Naive thymus-derived CD8-positive, alpha-beta T cell (primary cell): ENCODE measurements around the gene MAPK12. TPM values are rescaled to one million over a fixed set of nuclear protein-coding genes. Genes with fewer than 3 reads are reported as not detected.
"Not testable (repeated sequence)": the region's sequence is repeated elsewhere in the genome, so short reads cannot be mapped to it uniquely, and the experiment has no call there.

Experiments used
- ATAC-seq, 2 donors: fragments of 150-1000 bp; cut with Tn5 transposase in 1 of 2; sonication (Bioruptor Pico), chemical (Tn5 transposase) in 1 of 2; 1 replicate in 1 of 2; 2 replicates in 1 of 2; pipeline ENCODE4 v1.10.0; 2021; ENCODE audit warnings: mild to moderate bottlenecking in 2 of 2, moderate library complexity in 2 of 2
- POLR2A ChIA-PET: fragments of 350-600 bp; sonication (Branson Sonifier 250); formaldehyde crosslinking; loops from one replicate; lab custom pipeline; 2021; ENCODE audit warnings: antibody characterized with exemption; lab: Charles Lee
- DNase-seq, 10 donors: peaks; one replicate each; pipeline versions ENCODE4 v3.0.0 to v3.0.0-alpha.2; 2020 to 2022
- H3K27ac Mint-ChIP-seq, 10 donors: one replicate each; pipeline ENCODE4 v1.8.0; 2020 to 2022; ENCODE audit warnings: mild to moderate bottlenecking in 10 of 10, mixed read lengths in 10 of 10, moderate library complexity in 4 of 10, inconsistent platforms in 1 of 10
- H3K27me3 Mint-ChIP-seq, 5 donors: one replicate each; pipeline ENCODE4 v1.8.0; 2021 to 2022; ENCODE audit warnings: mixed read lengths in 5 of 5
- H3K36me3 Mint-ChIP-seq, 3 donors: one replicate each; pipeline ENCODE4 v1.8.0; 2020 to 2022; ENCODE audit warnings: mixed read lengths in 3 of 3, mild to moderate bottlenecking in 2 of 3, inconsistent platforms in 1 of 3
- H3K4me1 Mint-ChIP-seq, 4 donors: one replicate each; pipeline ENCODE4 v1.8.0; 2021 to 2022; ENCODE audit warnings: mixed read lengths in 4 of 4
- H3K4me3 Mint-ChIP-seq, 10 donors: one replicate each; pipeline ENCODE4 v1.8.0; 2020 to 2022; ENCODE audit warnings: mild to moderate bottlenecking in 10 of 10, mixed read lengths in 10 of 10, moderate library complexity in 6 of 10, inconsistent platforms in 1 of 10
- H3K9me3 Mint-ChIP-seq, 9 donors: one replicate each; pipeline ENCODE4 v1.8.0; 2020 to 2022; ENCODE audit warnings: mixed read lengths in 9 of 9, mild to moderate bottlenecking in 3 of 9, inconsistent platforms in 1 of 9, moderate library complexity in 1 of 9
- polyA plus RNA-seq, 3 donors: library from polyadenylated mRNA; unstranded; fragments of 300-500 nt; fragmentation: Illumina TruSeq; gene quantifications; one replicate each; pipeline ENCODE4 v1.2.3, GENCODE V29; 2021
- total RNA-seq, 8 experiments: library from RNA in 2 of 8; stranded (reverse) in 2 of 8; gene quantifications; one replicate each; pipeline ENCODE4 v1.2.3 and lab custom pipeline; 2021 to 2026

MAPK12 gene
- total and polyA plus RNA-seq, 5 experiments from 2014 or later: 0.02 to 2.9 (median 1.1) TPM; not detected in 1

DNA sequence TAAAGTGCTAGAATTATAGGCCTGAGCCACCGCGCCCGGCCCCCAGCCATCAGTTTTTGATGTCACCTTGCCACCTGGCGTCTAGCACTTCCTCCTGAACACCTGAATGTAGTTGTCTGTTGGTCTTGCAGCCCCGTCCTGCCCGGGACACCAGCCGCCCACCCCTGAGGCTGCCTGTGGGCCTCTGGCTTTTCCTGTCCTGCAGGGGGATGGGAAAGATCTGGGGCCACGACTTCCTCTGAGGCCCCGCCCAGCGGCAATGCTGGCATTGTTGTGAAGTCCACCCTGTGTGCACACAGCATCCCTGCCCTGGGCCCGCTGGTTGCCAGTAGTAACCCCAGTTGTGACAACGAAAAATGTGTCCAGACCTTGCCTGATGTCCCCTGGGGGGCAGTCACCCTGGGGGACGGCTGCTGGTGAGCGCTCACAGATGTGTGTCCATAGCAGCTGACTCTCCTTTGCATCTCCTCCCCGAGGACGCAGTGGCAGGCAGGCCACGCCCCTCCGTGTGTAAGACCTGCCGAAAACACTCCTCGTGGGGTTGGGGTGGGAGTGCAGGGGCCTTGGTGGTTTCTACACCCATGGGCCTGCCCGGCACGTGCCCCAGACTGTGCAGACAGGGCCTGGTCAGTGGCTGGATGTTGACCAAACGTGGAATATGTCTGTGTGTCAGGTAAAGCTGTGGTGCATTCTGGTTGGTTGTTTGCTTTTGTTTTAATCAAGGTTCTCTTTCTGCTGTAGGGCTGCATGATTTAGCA lies 53.9 kb downstream of the MAPK12 start:
- peak overlapping the region in 4 of 10 donors; percentile 9 to 76 (median 32) for H3K27ac Mint-ChIP-seq
- no peaks in the 10 kb centered on the region for H3K9me3 Mint-ChIP-seq
- POLR2A ChIA-PET: interaction anchor here (0.9 to 1.5 kb wide), 2 partner anchors 13 to 44 kb away, joined by 3 to 4 read pairs; partner anchors contain the start of gene HDAC10
- no peaks in the 10 kb centered on the region for H3K27me3 Mint-ChIP-seq
- ATAC-seq (no peak), DNase-seq (no peak)
- H3K4me1 Mint-ChIP-seq: peaks cover 13 to 48% (median 30%) of the 10 kb centered on the region in 4 donors
- H3K36me3 Mint-ChIP-seq: peaks cover 2 to 49% (median 5%) of the 10 kb centered on the region in 3 donors
- H3K4me3 Mint-ChIP-seq: no peak overlapping the region

- POLR2A ChIA-PET: interaction anchor here (0.6 to 1.5 kb wide), 3 partner anchors 12 to 45 kb away, joined by 3 to 4 read pairs (median 4); partner anchors contain the start of gene HDAC10
- Mint-ChIP-seq H3K36me3 (peaks cover 2 to 43% (median 4%) of the 10 kb centered on the region in 3 donors), H3K4me1 (peaks cover 14 to 51% (median 37%) of the 10 kb centered on the region in 4 donors), H3K27me3 (no peaks in the 10 kb centered on the region), H3K9me3 (no peaks in the 10 kb centered on the region), H3K4me3 (peak overlapping the region in 1 of 10 donors; percentile 45), H3K27ac (peak overlapping the region in 2 of 10 donors; percentile 25 to 62)
- DNase-seq (peak in 1 of 10 donors; percentile 58), ATAC-seq (no peak)
Observed at GRCh38 chr22:50206599-50206998, 54.9 kb downstream of the MAPK12 start.

- peak overlapping the region in 2 of 10 donors; percentile 22 to 62 for H3K27ac Mint-ChIP-seq
- ATAC-seq (no peak), DNase-seq (no peak)
- POLR2A ChIA-PET: interaction anchor here (0.6 to 1.5 kb wide), 5 partner anchors 11 to 57 kb away, joined by 3 to 4 read pairs (median 3); partner anchors contain the start of gene HDAC10
- H3K27me3 Mint-ChIP-seq: no peaks in the 10 kb centered on the region
- H3K36me3 Mint-ChIP-seq: peaks cover 2 to 39% (median 4%) of the 10 kb centered on the region in 3 donors
- peaks cover 14 to 47% (median 37%) of the 10 kb centered on the region in 4 donors for H3K4me1 Mint-ChIP-seq
- H3K9me3 Mint-ChIP-seq: no peaks in the 10 kb centered on the region
- no peak overlapping the region for H3K4me3 Mint-ChIP-seq
Observed at GRCh38 chr22:50205781-50206569, 55.5 kb downstream of the MAPK12 start.

- not testable (repeated sequence) for H3K4me3 Mint-ChIP-seq, ATAC-seq, DNase-seq, H3K27me3 Mint-ChIP-seq, H3K9me3 Mint-ChIP-seq
- Mint-ChIP-seq H3K27ac (peak overlapping the region in 7 of 10 donors; percentile 15 to 87 (median 44)), H3K36me3 (peaks cover 2 to 36% (median 4%) of the 10 kb centered on the region in 3 donors), H3K4me1 (peaks cover 14 to 45% (median 37%) of the 10 kb centered on the region in 4 donors)
- POLR2A ChIA-PET: interaction anchor here (0.7 to 0.9 kb wide), 2 partner anchors 13 to 56 kb away, joined by 3 read pairs; no protein-coding TSS in a partner anchor
Observed at GRCh38 chr22:50204998-50205397, 56.5 kb downstream of the MAPK12 start.

DNA sequence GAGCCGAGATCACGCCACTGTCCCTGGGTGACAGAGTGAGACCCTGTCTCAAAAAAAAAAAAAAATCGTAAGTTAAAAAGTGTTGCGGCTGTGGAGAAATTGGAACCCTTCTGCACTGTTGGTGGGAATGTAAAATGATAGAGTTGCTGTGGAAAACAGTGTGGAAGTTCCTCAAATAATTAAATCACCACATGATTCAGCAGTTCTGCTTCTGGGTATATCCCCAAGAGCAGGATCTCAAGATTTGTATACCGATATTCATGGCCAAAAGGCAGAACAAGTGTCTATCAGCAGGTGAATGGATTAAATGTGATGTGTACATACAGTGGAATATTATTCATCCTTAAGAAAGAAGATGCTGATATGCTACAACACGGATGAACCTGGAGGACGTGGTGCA lies 56.9 kb downstream of the MAPK12 start:
- H3K27ac Mint-ChIP-seq: peak overlapping the region in 4 of 10 donors; percentile 19 to 87 (median 44)
- peaks cover 0 to 32% (median 0%) of the 10 kb centered on the region in 3 donors for H3K36me3 Mint-ChIP-seq
- no peak overlapping the region for H3K4me3 Mint-ChIP-seq
- POLR2A ChIA-PET: interaction anchor here (0.9 kb wide), 1 partner anchor 12 kb away, joined by 3 read pairs; no protein-coding TSS in a partner anchor
- ATAC-seq (no peak), DNase-seq (no peak)
- no peaks in the 10 kb centered on the region for H3K9me3 Mint-ChIP-seq
- peaks cover 11 to 45% (median 36%) of the 10 kb centered on the region in 4 donors for H3K4me1 Mint-ChIP-seq
- no peaks in the 10 kb centered on the region for H3K27me3 Mint-ChIP-seq

- H3K4me3 Mint-ChIP-seq: peak overlapping the region in 5 of 10 donors; percentile 10 to 69 (median 12)
- peaks cover 0 to 29% (median 0%) of the 10 kb centered on the region in 3 donors for H3K36me3 Mint-ChIP-seq
- no peak for DNase-seq
- POLR2A ChIA-PET: no interaction called here
- peaks cover 11 to 46% (median 38%) of the 10 kb centered on the region in 4 donors for H3K4me1 Mint-ChIP-seq
- no peak overlapping the region for H3K27ac Mint-ChIP-seq
- no peaks in the 10 kb centered on the region for H3K27me3 Mint-ChIP-seq
- ATAC-seq: no peak
- no peaks in the 10 kb centered on the region for H3K9me3 Mint-ChIP-seq
Observed at GRCh38 chr22:50203288-50203687, 58.2 kb downstream of the MAPK12 start.

Other genes starting within 250 kb of the MAPK12 start
- not detected for gene IL17REL, start 248.9 kb downstream of the MAPK12 start, total RNA-seq
- not detected for gene IL17REL, start 248.9 kb downstream of the MAPK12 start, polyA plus RNA-seq
- gene TTLL8, start 203.4 kb downstream of the MAPK12 start, total RNA-seq: not detected
- gene TTLL8, start 203.4 kb downstream of the MAPK12 start, polyA plus RNA-seq: not detected
- under 1 TPM; 0.16 to 0.36 TPM for gene MLC1, start 176.3 kb downstream of the MAPK12 start, total RNA-seq
- gene MLC1, start 176.3 kb downstream of the MAPK12 start, polyA plus RNA-seq: 1 to 10 TPM in 1 of 3 donors, under 1 TPM in 2; 0.12 to 1.8 (median 0.34) TPM
- gene MOV10L1, start 171.7 kb downstream of the MAPK12 start, total RNA-seq: not detected
- not detected for gene MOV10L1, start 171.7 kb downstream of the MAPK12 start, polyA plus RNA-seq
- under 1 TPM; 0.25 to 0.26 TPM for gene PANX2, start 91.0 kb downstream of the MAPK12 start, total RNA-seq
- gene PANX2, start 91.0 kb downstream of the MAPK12 start, polyA plus RNA-seq: not detected
- 100 to 1,000 TPM; 103 to 113 TPM for gene TRABD, start 75.8 kb downstream of the MAPK12 start, total RNA-seq
- gene TRABD, start 75.8 kb downstream of the MAPK12 start, polyA plus RNA-seq: 10 to 100 TPM; 28.7 to 46.7 (median 31.2) TPM
- gene SELENOO, start 60.7 kb downstream of the MAPK12 start, total RNA-seq: 10 to 100 TPM; 40.3 to 42.4 TPM
- 1 to 10 TPM; 3.1 to 8.8 (median 5.2) TPM for gene SELENOO, start 60.7 kb downstream of the MAPK12 start, polyA plus RNA-seq
- gene TUBGCP6, start 16.7 kb downstream of the MAPK12 start, total RNA-seq: 100 to 1,000 TPM; 153 to 156 TPM
- gene TUBGCP6, start 16.7 kb downstream of the MAPK12 start, polyA plus RNA-seq: 10 to 100 TPM in 2 of 3 donors, 1 to 10 TPM in 1; 9.3 to 25.2 (median 17.3) TPM
- 100 to 1,000 TPM; 107 to 114 TPM for gene HDAC10, start 10.4 kb downstream of the MAPK12 start, total RNA-seq
- gene HDAC10, start 10.4 kb downstream of the MAPK12 start, polyA plus RNA-seq: 1 to 10 TPM; 5.4 to 7.8 (median 6.4) TPM
- 1 to 10 TPM in 1 of 2 experiments, under 1 TPM in 1; 0.86 to 1.2 TPM for gene MAPK11, start 8.7 kb upstream of the MAPK12 start, total RNA-seq
- under 1 TPM; 0.13 to 0.24 (median 0.16) TPM for gene MAPK11, start 8.7 kb upstream of the MAPK12 start, polyA plus RNA-seq
- 10 to 100 TPM; 14.3 to 16.7 TPM for gene PLXNB2, start 46.0 kb upstream of the MAPK12 start, total RNA-seq
- 1 to 10 TPM in 2 of 3 donors, under 1 TPM in 1; 0.72 to 4.1 (median 1.1) TPM for gene PLXNB2, start 46.0 kb upstream of the MAPK12 start, polyA plus RNA-seq
- gene DENND6B, start 65.3 kb upstream of the MAPK12 start, total RNA-seq: 1 to 10 TPM; 7.0 to 9.1 TPM
- 1 to 10 TPM in 2 of 3 donors, under 1 TPM in 1; 0.53 to 1.1 (median 1.0) TPM for gene DENND6B, start 65.3 kb upstream of the MAPK12 start, polyA plus RNA-seq
- 100 to 1,000 TPM in 1 of 2 experiments, 10 to 100 TPM in 1; 93.3 to 104 TPM for gene PPP6R2, start 81.6 kb upstream of the MAPK12 start, total RNA-seq
- gene PPP6R2, start 81.6 kb upstream of the MAPK12 start, polyA plus RNA-seq: 10 to 100 TPM; 13.3 to 29.1 (median 17.0) TPM
- gene SBF1, start 213.4 kb upstream of the MAPK12 start, total RNA-seq: 100 to 1,000 TPM; 221 to 222 TPM
- gene SBF1, start 213.4 kb upstream of the MAPK12 start, polyA plus RNA-seq: 10 to 100 TPM; 17.1 to 37.4 (median 17.6) TPM
- gene ADM2, start 219.9 kb upstream of the MAPK12 start, total RNA-seq: 1 to 10 TPM; 7.7 to 8.2 TPM
- under 1 TPM; 0.08 to 0.52 (median 0.21) TPM for gene ADM2, start 219.9 kb upstream of the MAPK12 start, polyA plus RNA-seq
- gene MIOX, start 225.2 kb upstream of the MAPK12 start, total RNA-seq: under 1 TPM in 1 of 2 experiments, not detected in 1; 0.52 TPM
- under 1 TPM in 1 of 3 donors, not detected in 2; 0.39 TPM for gene MIOX, start 225.2 kb upstream of the MAPK12 start, polyA plus RNA-seq
- gene LMF2, start 246.0 kb upstream of the MAPK12 start, total RNA-seq: 100 to 1,000 TPM; 120 to 128 TPM
- gene LMF2, start 246.0 kb upstream of the MAPK12 start, polyA plus RNA-seq: 10 to 100 TPM; 15.1 to 19.6 (median 17.6) TPM
- 10 to 100 TPM; 77.9 to 81.9 TPM for gene NCAPH2, start 246.5 kb upstream of the MAPK12 start, total RNA-seq
- 10 to 100 TPM; 34.8 to 41.5 (median 40.1) TPM for gene NCAPH2, start 246.5 kb upstream of the MAPK12 start, polyA plus RNA-seq